Measurements from ENCODE around the gene DECR2.

GRCh38 chr16:399340-400019, 2.2 kb upstream of the DECR2 start:
- no peak for TF ChIP-seq CTCF (IDR thresholded peaks at IDR 0.05)
- no peak for TF ChIP-seq POLR2A (IDR thresholded peaks at IDR 0.05)
